ENCODE results near the gene CENPM. TPM values are rescaled to one million over a fixed set of nuclear protein-coding genes. Genes with fewer than 3 reads are reported as not detected.

Gene CENPM
- total RNA-seq, 1 donor from 2014 or later = 3.3 TPM

GRCh38 chr22:41906822-41907221, 40.1 kb downstream of the CENPM start:
- Mint-ChIP-seq H3K27me3 (ENCODE audit: low read depth) (peaks cover 6% of the 10 kb centered on the region), H3K4me3 (ENCODE audit: unreplicated experiment) (no peak overlapping the region)
- no peak for TF ChIP-seq CTCF (IDR thresholded peaks at IDR 0.05)

DNA sequence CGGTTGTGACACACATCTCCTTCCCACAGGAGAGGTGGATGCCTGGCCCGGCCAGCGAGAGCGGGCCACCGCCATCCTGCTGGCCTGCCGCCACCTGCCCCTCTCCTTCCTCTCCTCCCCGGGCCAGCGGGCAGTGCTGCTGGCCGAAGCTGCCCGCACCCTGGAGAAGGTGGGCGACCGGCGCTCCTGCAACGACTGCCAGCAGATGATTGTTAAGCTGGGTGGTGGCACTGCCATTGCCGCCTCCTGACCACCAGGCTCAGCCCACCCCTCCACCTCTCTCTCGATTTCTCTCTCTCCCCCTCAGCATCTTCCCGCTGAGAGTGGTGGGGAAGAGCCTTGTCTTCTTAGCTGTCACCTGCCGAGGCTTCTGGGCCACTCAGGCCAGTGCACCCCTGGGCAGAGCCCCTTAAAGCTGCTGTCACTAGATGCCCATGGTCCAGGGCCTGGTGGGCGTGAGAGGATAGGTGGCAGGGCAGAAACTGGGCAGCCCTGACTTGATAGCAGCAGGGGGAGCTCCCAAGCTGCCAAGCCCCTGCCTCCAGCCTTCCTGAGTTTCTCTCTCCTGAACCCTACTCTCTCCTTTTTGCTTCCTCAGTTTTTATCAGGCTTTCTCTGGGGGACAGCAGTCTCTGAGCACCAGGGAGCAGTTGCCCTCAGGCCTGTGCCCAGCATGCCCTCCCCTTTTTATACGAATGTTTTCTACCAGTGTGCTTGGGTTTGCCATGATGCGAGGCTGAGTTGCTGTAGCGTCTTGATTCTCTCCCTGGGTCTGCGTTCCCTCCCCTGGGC, 41.3 kb downstream of the CENPM start:
- Mint-ChIP-seq H3K4me1 (ENCODE audit: low read depth) (no peaks in the 10 kb centered on the region), H3K9me3 (ENCODE audit: low read depth) (no peaks in the 10 kb centered on the region), H3K27me3 (ENCODE audit: low read depth) (no peaks in the 10 kb centered on the region), H3K36me3 (ENCODE audit: low read depth) (peaks cover 9% of the 10 kb centered on the region), H3K4me3 (ENCODE audit: unreplicated experiment) (no peak overlapping the region), H3K27ac (ENCODE audit: unreplicated experiment) (no peak overlapping the region)
- no peak for TF ChIP-seq CTCF (IDR thresholded peaks at IDR 0.05)
- DNase-seq (ENCODE audit: low spot score) = no peak

More at GRCh38 chr22:41906822-41907221, 40.1 kb downstream of the CENPM start:
- no peak for DNase-seq (ENCODE audit: low spot score)
- no peaks in the 10 kb centered on the region for H3K9me3 Mint-ChIP-seq (ENCODE audit: low read depth)
- H3K27ac Mint-ChIP-seq (ENCODE audit: unreplicated experiment) = no peak overlapping the region
- peaks cover 2% of the 10 kb centered on the region for H3K4me1 Mint-ChIP-seq (ENCODE audit: low read depth)
- peaks cover 9% of the 10 kb centered on the region for H3K36me3 Mint-ChIP-seq (ENCODE audit: low read depth)

DNA sequence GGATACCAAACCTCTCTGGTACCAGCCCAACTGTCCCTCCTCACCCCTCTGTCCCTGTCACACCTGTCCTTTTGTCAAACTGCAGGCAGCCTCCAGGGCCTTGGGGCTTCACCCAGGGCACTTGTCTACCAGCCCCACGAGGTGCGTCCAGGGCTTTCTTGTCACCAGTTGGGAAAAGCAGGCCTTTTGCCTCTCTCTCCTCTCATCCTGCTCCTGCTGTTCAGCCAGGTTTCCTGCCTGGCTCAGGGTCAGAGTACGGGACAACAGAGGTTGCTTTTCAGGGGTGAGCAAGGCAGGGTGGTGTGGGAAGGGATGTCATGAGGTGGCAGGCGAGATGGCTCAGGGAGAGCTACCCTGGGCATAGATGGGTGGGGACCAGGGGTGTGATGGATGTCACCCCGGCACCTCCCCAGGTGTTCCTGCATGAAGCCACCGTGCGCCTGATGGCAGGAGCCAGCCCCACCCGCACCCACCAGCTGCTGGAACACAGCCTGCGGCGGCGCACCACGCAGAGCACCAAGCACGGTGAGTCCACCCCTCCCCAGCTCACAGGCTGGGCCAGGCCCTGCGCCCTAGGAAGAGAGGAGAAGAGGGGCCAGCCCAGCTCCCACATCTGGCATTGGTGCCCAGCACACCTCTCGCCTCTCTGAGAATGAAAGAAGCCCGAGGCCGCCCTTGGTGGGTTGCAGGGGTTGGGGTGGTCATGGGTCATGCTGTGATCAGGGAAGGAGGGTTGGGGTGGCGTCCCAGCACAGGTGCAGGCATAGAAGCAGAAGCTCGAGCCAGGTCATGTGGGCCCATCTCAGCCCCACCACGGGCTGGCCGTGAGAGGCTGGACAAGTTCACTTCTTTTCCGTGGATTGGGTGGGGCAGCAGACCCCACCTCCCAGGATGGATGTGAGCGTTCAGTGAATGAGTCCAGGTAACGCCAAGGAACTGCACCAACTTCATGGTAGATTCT, 42.2 kb downstream of the CENPM start:
- no peaks in the 10 kb centered on the region for H3K4me1 Mint-ChIP-seq (ENCODE audit: low read depth)

GRCh38 chr22:41902932-41903421, 44.0 kb downstream of the CENPM start:
- H3K27me3 Mint-ChIP-seq (ENCODE audit: low read depth) = no peaks in the 10 kb centered on the region
- H3K4me1 Mint-ChIP-seq (ENCODE audit: low read depth) = no peaks in the 10 kb centered on the region
- no peak for DNase-seq (ENCODE audit: low spot score)
- no peak overlapping the region for H3K4me3 Mint-ChIP-seq (ENCODE audit: unreplicated experiment)
- no peak for TF ChIP-seq CTCF (IDR thresholded peaks at IDR 0.05)
- H3K27ac Mint-ChIP-seq (ENCODE audit: unreplicated experiment) = no peak overlapping the region
- H3K36me3 Mint-ChIP-seq (ENCODE audit: low read depth) = peaks cover 16% of the 10 kb centered on the region
- H3K9me3 Mint-ChIP-seq (ENCODE audit: low read depth) = no peaks in the 10 kb centered on the region

More for the DNA sequence above, 42.2 kb downstream of the CENPM start:
- H3K9me3 Mint-ChIP-seq (ENCODE audit: low read depth) = no peaks in the 10 kb centered on the region
- DNase-seq (ENCODE audit: low spot score) = no peak
- H3K27me3 Mint-ChIP-seq (ENCODE audit: low read depth) = no peaks in the 10 kb centered on the region
- no peak overlapping the region for H3K27ac Mint-ChIP-seq (ENCODE audit: unreplicated experiment)
- no peak overlapping the region for H3K4me3 Mint-ChIP-seq (ENCODE audit: unreplicated experiment)
- H3K36me3 Mint-ChIP-seq (ENCODE audit: low read depth) = peaks cover 12% of the 10 kb centered on the region
- no peak for TF ChIP-seq CTCF (IDR thresholded peaks at IDR 0.05)

GRCh38 chr22:41902016-41902415, 44.9 kb downstream of the CENPM start:
- Mint-ChIP-seq H3K36me3 (ENCODE audit: low read depth) (peaks cover 22% of the 10 kb centered on the region), H3K4me3 (ENCODE audit: unreplicated experiment) (no peak overlapping the region), H3K27ac (ENCODE audit: unreplicated experiment) (no peak overlapping the region), H3K4me1 (ENCODE audit: low read depth) (no peaks in the 10 kb centered on the region), H3K27me3 (ENCODE audit: low read depth) (no peaks in the 10 kb centered on the region), H3K9me3 (ENCODE audit: low read depth) (no peaks in the 10 kb centered on the region)
- no peak for TF ChIP-seq CTCF (IDR thresholded peaks at IDR 0.05)
- no peak for DNase-seq (ENCODE audit: low spot score)
